HG03469 (cell line): Measurements from ENCODE around the gene TLE1.
"Not testable (repeated sequence)": the region's sequence is repeated elsewhere in the genome, so short reads cannot be mapped to it uniquely, and the experiment has no call there.

Source experiments
- ATAC-seq: cut with Tn5 transposase; IDR thresholded peaks from one replicate; pipeline ENCODE4 v1.9.1; 2021; ENCODE audit warnings: mild to moderate bottlenecking, moderate library complexity, moderate number of reproducible peaks; ENCODE audit not compliant: unreplicated experiment

TLE1 gene

GRCh38 chr9:81623778-81624177, 65.6 kb downstream of the TLE1 start:
- no peak for ATAC-seq

GRCh38 chr9:81622471-81623255, 66.7 kb downstream of the TLE1 start:
- no peak for ATAC-seq

GRCh38 chr9:81621785-81622259, 67.5 kb downstream of the TLE1 start:
- no peak for ATAC-seq

GRCh38 chr9:81621118-81621517, 68.2 kb downstream of the TLE1 start:
- ATAC-seq = no peak

- peak; percentile 45 for ATAC-seq
Observed at GRCh38 chr9:81620002-81620390, 69.4 kb downstream of the TLE1 start.

GRCh38 chr9:81619353-81620001, 69.9 kb downstream of the TLE1 start:
- ATAC-seq = peak; percentile 77

GRCh38 chr9:81618923-81619322, 70.4 kb downstream of the TLE1 start:
- ATAC-seq = no peak

- no peak for ATAC-seq
Observed at GRCh38 chr9:81616141-81616540, 73.2 kb downstream of the TLE1 start.

GRCh38 chr9:81614335-81614734, 75.0 kb downstream of the TLE1 start:
- no peak for ATAC-seq

GRCh38 chr9:81613002-81613812, 76.1 kb downstream of the TLE1 start:
- ATAC-seq = no peak

- ATAC-seq = no peak
Observed at GRCh38 chr9:81611664-81612063, 77.7 kb downstream of the TLE1 start.

GRCh38 chr9:81610740-81611107, 78.6 kb downstream of the TLE1 start:
- no peak for ATAC-seq

GRCh38 chr9:81609782-81610739, 79.3 kb downstream of the TLE1 start:
- peak; percentile 83 for ATAC-seq

GRCh38 chr9:81608289-81608657, 81.1 kb downstream of the TLE1 start:
- ATAC-seq = no peak

- no peak for ATAC-seq
Observed at GRCh38 chr9:81607593-81608288, 81.6 kb downstream of the TLE1 start.

- ATAC-seq = not testable (repeated sequence)
Observed at GRCh38 chr9:81606261-81606660, 83.1 kb downstream of the TLE1 start.

- ATAC-seq = no peak
Observed at GRCh38 chr9:81605170-81605670, 84.1 kb downstream of the TLE1 start.

- no peak for ATAC-seq
Observed at GRCh38 chr9:81604306-81605169, 84.8 kb downstream of the TLE1 start.
